ENCODE data around the gene N4BP2L2. TPM values are rescaled to one million over a fixed set of nuclear protein-coding genes. Genes with fewer than 3 reads are reported as not detected.
A peak's percentile ranks its signal among the peaks of the same experiment; 100 is the strongest.

The N4BP2L2 gene
- total and polyA plus RNA-seq, 2 of the 13 experiments (the other 11 are each of a cell fraction or from before 2014, with no cell fraction given), result 58.9 to 81.2 TPM

DNA sequence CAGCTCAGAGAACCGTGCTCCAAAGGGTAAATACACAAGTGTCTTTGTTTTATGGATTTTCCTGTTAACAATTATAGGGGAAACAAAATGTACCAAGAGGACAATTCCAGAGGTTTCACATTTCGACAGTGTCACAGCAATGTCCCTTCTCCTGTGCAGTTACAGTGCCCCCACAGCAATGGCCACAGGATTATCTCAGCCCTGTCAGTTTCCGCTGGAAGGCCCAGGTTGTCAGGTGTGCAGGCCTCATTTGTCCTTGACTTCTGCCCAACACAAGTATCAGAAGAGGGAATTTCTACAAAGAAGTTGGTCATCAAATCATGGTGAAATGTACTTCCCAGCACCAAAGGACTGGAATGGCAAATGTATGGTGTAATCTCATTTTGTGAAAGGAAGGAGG lies 11.2 kb upstream of the N4BP2L2 start (continued):
- TF ChIP-seq ZFX (CRISPR knock-in tag; IDR thresholded peaks at IDR 0.05; ENCODE audit: low read depth) (peak; percentile 85), ZNF430 (CRISPR knock-in tag; IDR thresholded peaks at IDR 0.05) (peak; percentile 56; the same call in 1 of the 2 replicates), TFE3 (CRISPR knock-in tag; IDR thresholded peaks at IDR 0.05) (0 out of 2 replicates have a peak, but pooled peaks have one; percentile 24), NR2F6 (IDR thresholded peaks at IDR 0.05) (no peak), NR2F6 (CRISPR knock-in tag; IDR thresholded peaks at IDR 0.05) (peak; percentile 55; the same call in 1 of the 2 replicates), CEBPB (IDR thresholded peaks at IDR 0.05; ENCODE audit: borderline replicate concordance, low read depth, low read length) (no peak), PITX1 (CRISPR knock-in tag; IDR thresholded peaks at IDR 0.05) (peak; percentile 81; the same call in 1 of the 2 replicates), BHLHE40 (IDR thresholded peaks at IDR 0.05; ENCODE audit: low read length) (no peak), EZH2 (conservative IDR thresholded peaks at IDR 0.05; ENCODE audit: low read depth, low read length) (no peak), CREB1 (IDR thresholded peaks at IDR 0.05) (no peak), CREB1 (CRISPR knock-in tag; IDR thresholded peaks at IDR 0.05) (peak; percentile 30; the same call in 1 of the 2 replicates), ARID5B (CRISPR knock-in tag; IDR thresholded peaks at IDR 0.05) (peak; percentile 67), ADNP (CRISPR knock-in tag; IDR thresholded peaks at IDR 0.05) (no peak), ZMYM4 (CRISPR knock-in tag; IDR thresholded peaks at IDR 0.05) (peak; percentile 76), FOXO1 (CRISPR knock-in tag; IDR thresholded peaks at IDR 0.05) (peak; percentile 51; the same call in 1 of the 2 replicates), ZNF124 (CRISPR knock-in tag; IDR thresholded peaks at IDR 0.05) (0 out of 2 replicates have a peak, but pooled peaks have one; percentile 35), U2AF1 (optimal IDR thresholded peaks at IDR 0.05; ENCODE audit: low read depth, low read length) (no peak), TARDBP (CRISPR knock-in tag; IDR thresholded peaks at IDR 0.05) (peak; percentile 53), HDAC1 (CRISPR knock-in tag; IDR thresholded peaks at IDR 0.05) (0 out of 2 replicates have a peak, but pooled peaks have one; percentile 32), ZNF644 (CRISPR knock-in tag; IDR thresholded peaks at IDR 0.05; ENCODE audit: low read depth) (peak; percentile 81), CREM (IDR thresholded peaks at IDR 0.05) (peak; percentile 13; the same call in 1 of the 2 replicates), CREM (CRISPR knock-in tag; IDR thresholded peaks at IDR 0.05) (no peak)
- TF ChIP-seq, protein P1, sequence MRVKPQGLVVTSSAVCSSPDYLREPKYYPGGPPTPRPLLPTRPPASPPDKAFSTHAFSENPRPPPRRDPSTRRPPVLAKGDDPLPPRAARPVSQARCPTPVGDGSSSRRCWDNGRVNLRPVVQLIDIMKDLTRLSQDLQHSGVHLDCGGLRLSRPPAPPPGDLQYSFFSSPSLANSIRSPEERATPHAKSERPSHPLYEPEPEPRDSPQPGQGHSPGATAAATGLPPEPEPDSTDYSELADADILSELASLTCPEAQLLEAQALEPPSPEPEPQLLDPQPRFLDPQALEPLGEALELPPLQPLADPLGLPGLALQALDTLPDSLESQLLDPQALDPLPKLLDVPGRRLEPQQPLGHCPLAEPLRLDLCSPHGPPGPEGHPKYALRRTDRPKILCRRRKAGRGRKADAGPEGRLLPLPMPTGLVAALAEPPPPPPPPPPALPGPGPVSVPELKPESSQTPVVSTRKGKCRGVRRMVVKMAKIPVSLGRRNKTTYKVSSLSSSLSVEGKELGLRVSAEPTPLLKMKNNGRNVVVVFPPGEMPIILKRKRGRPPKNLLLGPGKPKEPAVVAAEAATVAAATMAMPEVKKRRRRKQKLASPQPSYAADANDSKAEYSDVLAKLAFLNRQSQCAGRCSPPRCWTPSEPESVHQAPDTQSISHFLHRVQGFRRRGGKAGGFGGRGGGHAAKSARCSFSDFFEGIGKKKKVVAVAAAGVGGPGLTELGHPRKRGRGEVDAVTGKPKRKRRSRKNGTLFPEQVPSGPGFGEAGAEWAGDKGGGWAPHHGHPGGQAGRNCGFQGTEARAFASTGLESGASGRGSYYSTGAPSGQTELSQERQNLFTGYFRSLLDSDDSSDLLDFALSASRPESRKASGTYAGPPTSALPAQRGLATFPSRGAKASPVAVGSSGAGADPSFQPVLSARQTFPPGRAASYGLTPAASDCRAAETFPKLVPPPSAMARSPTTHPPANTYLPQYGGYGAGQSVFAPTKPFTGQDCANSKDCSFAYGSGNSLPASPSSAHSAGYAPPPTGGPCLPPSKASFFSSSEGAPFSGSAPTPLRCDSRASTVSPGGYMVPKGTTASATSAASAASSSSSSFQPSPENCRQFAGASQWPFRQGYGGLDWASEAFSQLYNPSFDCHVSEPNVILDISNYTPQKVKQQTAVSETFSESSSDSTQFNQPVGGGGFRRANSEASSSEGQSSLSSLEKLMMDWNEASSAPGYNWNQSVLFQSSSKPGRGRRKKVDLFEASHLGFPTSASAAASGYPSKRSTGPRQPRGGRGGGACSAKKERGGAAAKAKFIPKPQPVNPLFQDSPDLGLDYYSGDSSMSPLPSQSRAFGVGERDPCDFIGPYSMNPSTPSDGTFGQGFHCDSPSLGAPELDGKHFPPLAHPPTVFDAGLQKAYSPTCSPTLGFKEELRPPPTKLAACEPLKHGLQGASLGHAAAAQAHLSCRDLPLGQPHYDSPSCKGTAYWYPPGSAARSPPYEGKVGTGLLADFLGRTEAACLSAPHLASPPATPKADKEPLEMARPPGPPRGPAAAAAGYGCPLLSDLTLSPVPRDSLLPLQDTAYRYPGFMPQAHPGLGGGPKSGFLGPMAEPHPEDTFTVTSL (CRISPR knock-in tag; IDR thresholded peaks at IDR 0.05; ENCODE audit: borderline replicate concordance), result peak; percentile 69; the same call in 1 of the 2 replicates
